SK-N-MC (cell line): Measurements from ENCODE around the gene ZNF775.

Experiments
- DNase-seq: peaks from one replicate; pipeline ENCODE4 v3.0.0-alpha.2; 2011; ENCODE audit warnings: low read depth, low spot score
- H3K27ac ChIP-seq: fragments of 200-600 bp; sonication (generic); 2 replicates; pipeline ENCODE4 v1.5.1; 2016; ENCODE audit warnings: mixed run types
- H3K36me3 ChIP-seq: fragments of 200-600 bp; sonication (generic); 2 replicates; pipeline ENCODE4 v1.6.1; 2017; ENCODE audit warnings: antibody characterized with exemption, low read length, mixed read lengths; ENCODE audit not compliant: insufficient read depth
- H3K4me3 ChIP-seq: fragments of 200-600 bp; sonication (generic); 2 replicates; pipeline ENCODE4 v1.5.1; 2016
- H3K9ac ChIP-seq: fragments of 200-600 bp; sonication (generic); 2 replicates; pipeline ENCODE4 v1.8.0; 2017; ENCODE audit warnings: mixed run types, mixed read lengths; ENCODE audit not compliant: insufficient read length
- H3K9me3 ChIP-seq: fragments of 200-600 bp; sonication (generic); 2 replicates; pipeline ENCODE4 v1.6.1; 2017; ENCODE audit warnings: low read depth, mild to moderate bottlenecking, antibody characterized with exemption, low read length, moderate library complexity, mixed read lengths
- EZH2 ChIP-seq: fragments of 200-600 bp; sonication (generic); IDR thresholded peaks from one replicate; pipeline ENCODE4 v1.6.1; 2017; ENCODE audit warnings: antibody characterized with exemption
- FOXP2 ChIP-seq: optimal IDR thresholded peaks from 2 replicates; pipeline ENCODE3; 2011; ENCODE audit warnings: mild to moderate bottlenecking, moderate library complexity; ENCODE audit not compliant: insufficient read depth; ENCODE audit errors: extremely low read length, control extremely low read depth
- POLR2AphosphoS5 ChIP-seq: IDR thresholded peaks from 2 replicates; pipeline ENCODE4 v1.6.1; 2012; ENCODE audit warnings: mild to moderate bottlenecking, low read depth, low read length, borderline replicate concordance

The ZNF775 gene

DNA sequence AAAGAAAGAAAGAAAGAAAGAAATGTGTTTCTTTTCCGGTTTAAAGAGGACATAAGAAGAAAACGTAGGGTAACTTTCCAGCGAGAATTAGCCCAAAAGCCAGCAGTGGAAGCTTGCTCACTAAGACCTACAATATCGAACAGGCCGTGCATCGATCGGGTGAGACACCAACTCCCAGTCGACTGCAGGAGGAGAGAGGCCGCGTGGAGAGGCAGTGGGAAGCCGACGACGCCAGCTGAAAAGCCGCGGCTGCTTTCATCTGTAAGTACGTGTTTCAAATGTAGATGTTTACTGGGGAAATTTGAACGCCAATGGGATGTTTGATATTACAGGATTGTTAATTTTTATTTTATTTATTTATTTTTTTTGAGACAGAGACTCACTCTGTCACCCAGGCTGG is 42.7 kb downstream of the ZNF775 start:
- no peak overlapping the region for H3K27ac ChIP-seq
- no peak for DNase-seq
- TF ChIP-seq EZH2, result no peak
- no peak overlapping the region for H3K4me3 ChIP-seq
- no peaks in the 10 kb centered on the region for H3K9me3 ChIP-seq
- H3K36me3 ChIP-seq, result no peaks in the 10 kb centered on the region
- H3K9ac ChIP-seq, result no peak overlapping the region

- DNase-seq, result no peak
- TF ChIP-seq FOXP2 (no peak), POLR2AphosphoS5 (no peak), EZH2 (no peak)
Observed at GRCh38 chr7:150425670-150426069, 46.5 kb downstream of the ZNF775 start.

GRCh38 chr7:150428671-150429451 is 49.7 kb downstream of the ZNF775 start:
- Histone ChIP-seq H3K27ac (no peak overlapping the region), H3K36me3 (no peaks in the 10 kb centered on the region), H3K4me3 (no peak overlapping the region), H3K9me3 (no peaks in the 10 kb centered on the region), H3K9ac (no peak overlapping the region)
- no peak for TF ChIP-seq EZH2
- TF ChIP-seq FOXP2, result no peak
- TF ChIP-seq POLR2AphosphoS5, result no peak
- DNase-seq, result no peak

More at GRCh38 chr7:150425670-150426069, 46.5 kb downstream of the ZNF775 start:
- H3K9ac ChIP-seq, result no peak overlapping the region
- H3K9me3 ChIP-seq, result no peaks in the 10 kb centered on the region
- no peak overlapping the region for H3K27ac ChIP-seq
- H3K36me3 ChIP-seq, result no peaks in the 10 kb centered on the region
- H3K4me3 ChIP-seq, result no peak overlapping the region

DNA sequence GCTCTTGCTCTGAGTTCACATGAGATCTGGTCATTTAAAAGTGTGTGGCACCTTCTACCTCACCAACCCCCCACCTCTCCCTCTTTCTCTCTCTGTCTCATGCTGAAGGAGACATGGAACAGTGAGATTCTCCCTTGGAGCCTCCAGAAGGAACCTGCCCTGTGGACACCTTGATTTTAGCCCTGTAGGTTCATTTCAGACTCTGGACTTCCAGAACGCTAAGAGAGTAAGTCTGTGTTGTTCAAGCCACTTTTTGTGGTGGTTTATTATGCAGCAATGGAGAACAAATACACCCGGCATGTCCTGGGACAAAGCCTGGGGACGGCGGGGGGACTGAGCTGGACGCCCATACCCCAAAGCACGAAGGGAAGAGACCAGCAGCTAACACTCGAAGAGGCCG is 50.6 kb downstream of the ZNF775 start:
- Histone ChIP-seq H3K4me3 (no peak overlapping the region), H3K9ac (no peak overlapping the region), H3K27ac (no peak overlapping the region), H3K9me3 (no peaks in the 10 kb centered on the region), H3K36me3 (no peaks in the 10 kb centered on the region)
- no peak for DNase-seq
- TF ChIP-seq FOXP2 (no peak), EZH2 (no peak), POLR2AphosphoS5 (no peak)

DNA sequence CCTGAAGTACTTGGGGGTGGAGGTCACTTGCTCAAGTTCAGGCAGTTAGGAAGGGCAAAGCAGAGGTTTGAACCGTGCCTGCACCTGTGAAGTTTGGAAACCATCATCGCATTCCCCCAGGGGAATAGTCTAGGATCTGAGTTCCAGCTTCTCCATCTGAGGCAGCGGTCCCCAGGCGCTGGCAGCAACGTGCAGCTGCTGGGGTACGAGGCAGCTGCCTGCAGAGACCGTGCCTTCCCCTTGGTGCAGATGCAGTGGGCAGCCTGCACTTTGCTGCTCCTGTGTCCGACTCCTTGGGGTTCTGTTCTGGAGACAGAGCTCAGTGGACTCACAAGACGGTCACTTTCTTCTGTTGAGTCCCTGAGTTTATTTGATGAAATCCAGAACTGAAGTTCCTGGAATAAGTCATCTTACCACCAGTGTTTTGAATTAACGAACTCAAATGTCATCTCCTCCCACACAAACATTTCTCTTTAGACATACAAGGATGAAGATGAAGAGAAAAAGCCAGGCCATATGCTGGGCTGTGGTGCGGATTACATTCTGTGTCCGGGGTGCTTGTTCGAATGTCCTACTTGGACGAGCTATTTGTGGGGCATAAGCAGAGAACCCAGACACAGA is 51.4 kb downstream of the ZNF775 start:
- H3K27ac ChIP-seq, result no peak overlapping the region
- no peak for DNase-seq
- TF ChIP-seq EZH2, result no peak
- no peak for TF ChIP-seq FOXP2
- TF ChIP-seq POLR2AphosphoS5, result no peak
- H3K9me3 ChIP-seq, result no peaks in the 10 kb centered on the region
- H3K9ac ChIP-seq, result no peak overlapping the region
- H3K4me3 ChIP-seq, result no peak overlapping the region
- H3K36me3 ChIP-seq, result no peaks in the 10 kb centered on the region

- Histone ChIP-seq H3K9me3 (no peaks in the 10 kb centered on the region), H3K4me3 (no peak overlapping the region)
- no peak for TF ChIP-seq EZH2
- TF ChIP-seq FOXP2, result no peak
- TF ChIP-seq POLR2AphosphoS5, result no peak
Observed at GRCh38 chr7:150431839-150432658, 52.9 kb downstream of the ZNF775 start.

GRCh38 chr7:150432915-150433892 is 54.1 kb downstream of the ZNF775 start:
- Histone ChIP-seq H3K27ac (no peak overlapping the region), H3K4me3 (no peak overlapping the region), H3K36me3 (no peaks in the 10 kb centered on the region), H3K9me3 (no peaks in the 10 kb centered on the region), H3K9ac (no peak overlapping the region)
- no peak for DNase-seq
- TF ChIP-seq EZH2 (no peak), FOXP2 (no peak), POLR2AphosphoS5 (no peak)

More at GRCh38 chr7:150431839-150432658, 52.9 kb downstream of the ZNF775 start:
- H3K36me3 ChIP-seq, result no peaks in the 10 kb centered on the region
- no peak overlapping the region for H3K9ac ChIP-seq
- no peak overlapping the region for H3K27ac ChIP-seq
- DNase-seq, result no peak

GRCh38 chr7:150434240-150434639 is 55.1 kb downstream of the ZNF775 start:
- no peaks in the 10 kb centered on the region for H3K9me3 ChIP-seq
- no peak overlapping the region for H3K27ac ChIP-seq
- H3K9ac ChIP-seq, result no peak overlapping the region
- DNase-seq, result no peak
- H3K36me3 ChIP-seq, result no peaks in the 10 kb centered on the region
- TF ChIP-seq EZH2 (no peak), FOXP2 (no peak), POLR2AphosphoS5 (no peak)
- no peak overlapping the region for H3K4me3 ChIP-seq
